Heart left ventricle (tissue), 13 donors: ENCODE data around the gene ZMYND10.

Source experiments
- CTCF ChIP-seq, 12 donors: fragments of 200-600 bp; sonication (generic) in 4 of 12; IDR thresholded peaks; one replicate each; pipeline versions ENCODE4 v1.5.0 to v1.8.0; 2018 to 2022; ENCODE audit warnings: antibody characterized with exemption in 12 of 12, mild to moderate bottlenecking in 5 of 12
- POLR2A ChIP-seq, 2 donors: fragments of 450-650 bp; IDR thresholded peaks; one replicate each; pipeline ENCODE4 v1.6.1; 2017; ENCODE audit warnings: antibody characterized with exemption in 2 of 2, mild to moderate bottlenecking in 2 of 2, moderate library complexity in 2 of 2
- donor health status: ischemic (EF 13 %, LVEDD 7.1; RV severe dilation, severe dysfunction).
- donor health status: DM: no; HTN: yes; CAD: no.
- donor health status: DM: no; HTN: no; CAD: no.
- donor health status: ischemic (EF 25% LVEDD 6.9; RV normal size, moderate dysfunction).
- donor health status: ischemic (EF 25% LVEDD 5.7; RV mildly dilated, moderate dysfunction).
- donor health status: ischemic (EF 35%, LVEDD 5.7; RV mildly dilated, moderate dysfunction).
- donor health status: nonischemic (EF 11% LVEDD 7.7; RV severe dilation, severe dysfunction).
- donor health status: DM: yes; HTN: yes; CAD: no.
- donor health status: PGD.
- donor health status: ischemic (EF 29% LVEDD 5.4; RV normal size, mild dysfunction).
- donor health status: nonischemic (EF 23%, LVEDD 6.1; RV moderate dilation, normal function).

GRCh38 chr3:50295553-50296431 lies 49.7 kb downstream of the ZMYND10 start:
- no peak for TF ChIP-seq CTCF (IDR thresholded peaks at IDR 0.05)
- no peak for TF ChIP-seq POLR2A (IDR thresholded peaks at IDR 0.05)
